Measurements from ENCODE around the gene MYLK4.

The MYLK4 gene

DNA sequence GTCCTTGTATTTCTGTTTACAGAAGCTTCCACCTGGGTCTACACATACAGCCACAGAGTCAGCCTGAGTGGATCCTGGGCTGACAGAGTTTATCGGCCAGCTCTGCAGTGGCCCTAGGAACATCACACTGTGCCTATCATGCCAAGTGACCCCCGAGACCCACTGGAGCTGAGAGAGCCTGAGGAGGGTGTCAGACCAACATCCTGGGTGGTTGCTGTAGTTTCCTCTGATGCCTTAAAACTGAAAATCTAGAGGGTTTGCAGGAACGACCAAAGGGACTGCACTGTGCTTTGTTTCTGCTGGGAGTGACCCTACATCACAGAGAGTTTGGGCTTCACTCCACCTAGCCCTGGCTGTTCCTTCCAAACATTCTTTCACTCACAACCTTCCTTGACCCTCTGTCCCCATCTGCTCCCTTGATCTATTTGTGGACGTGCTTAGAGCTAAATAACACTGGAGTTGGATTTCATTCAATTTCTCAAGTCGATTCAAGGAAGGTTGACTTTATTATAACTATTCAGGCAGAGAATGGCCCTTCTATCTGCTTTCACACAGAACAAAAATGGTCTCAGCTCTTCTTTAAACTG is 18.1 kb downstream of the MYLK4 start:
- DNase-seq = no peak

DNA sequence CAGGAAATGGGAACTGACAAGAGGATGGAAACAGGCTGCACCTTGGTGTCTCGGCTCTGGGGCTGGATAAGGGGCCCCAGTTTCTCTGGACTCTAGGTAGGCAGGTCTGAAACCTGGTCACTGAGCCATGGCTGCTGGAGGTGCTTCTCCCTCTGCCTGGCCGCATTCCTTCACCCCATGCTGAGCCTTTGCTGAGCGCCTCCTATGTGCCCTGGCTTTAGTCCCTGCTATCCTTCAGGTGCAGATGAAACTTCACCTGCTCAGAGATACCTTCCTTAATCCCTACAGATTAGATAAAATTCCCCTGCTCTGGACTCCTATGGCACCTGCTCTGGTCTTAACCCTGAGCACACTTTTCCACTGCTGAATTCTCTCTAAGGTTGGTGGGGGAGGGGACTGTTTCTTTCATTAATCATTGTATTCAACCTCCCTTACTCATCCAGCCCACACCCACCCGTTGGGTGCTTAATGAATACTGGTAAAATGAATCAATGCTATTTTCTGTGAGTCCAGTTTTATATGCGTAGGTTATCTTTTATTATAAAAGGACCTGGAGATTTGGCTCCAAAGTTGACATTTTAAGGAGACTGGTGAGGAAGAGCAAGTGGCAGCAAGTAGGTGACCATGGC is 19.3 kb downstream of the MYLK4 start:
- DNase-seq = no peak

DNA sequence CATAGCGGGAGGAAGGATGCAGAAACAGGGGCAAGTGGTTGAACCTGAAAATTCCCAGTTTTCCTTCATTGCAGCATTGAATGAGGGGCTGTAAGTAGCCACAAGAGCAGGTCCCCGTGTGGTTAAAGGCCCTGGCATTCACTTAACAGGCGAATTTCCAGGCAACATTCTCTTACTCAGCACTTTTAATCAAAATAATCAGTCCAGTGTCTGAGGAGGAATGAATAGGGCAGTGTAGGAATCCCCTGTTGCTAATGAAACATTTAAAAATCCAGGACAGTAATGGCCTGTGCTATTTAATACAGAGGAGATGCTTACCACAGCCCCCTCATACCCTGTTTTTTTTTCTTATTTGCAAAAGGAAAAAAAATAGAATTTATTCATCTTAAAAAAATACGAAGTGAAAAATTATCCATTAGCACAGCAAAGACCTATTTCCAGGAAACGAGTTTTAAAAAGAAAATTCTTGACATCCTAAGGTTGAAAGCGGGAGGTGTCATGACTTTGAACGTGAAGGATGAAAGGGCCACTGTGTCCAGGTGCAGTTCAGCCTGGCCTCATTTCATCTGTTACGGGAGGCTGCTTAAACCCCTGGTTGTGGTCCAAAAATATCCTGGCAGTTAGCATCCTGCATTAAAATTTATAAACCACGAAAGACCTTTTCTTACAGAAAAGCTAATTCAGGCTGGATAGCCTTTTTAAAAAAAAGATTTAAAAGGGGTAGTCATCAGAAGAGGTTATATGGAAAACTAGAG is 20.2 kb downstream of the MYLK4 start:
- DNase-seq = no peak

DNA sequence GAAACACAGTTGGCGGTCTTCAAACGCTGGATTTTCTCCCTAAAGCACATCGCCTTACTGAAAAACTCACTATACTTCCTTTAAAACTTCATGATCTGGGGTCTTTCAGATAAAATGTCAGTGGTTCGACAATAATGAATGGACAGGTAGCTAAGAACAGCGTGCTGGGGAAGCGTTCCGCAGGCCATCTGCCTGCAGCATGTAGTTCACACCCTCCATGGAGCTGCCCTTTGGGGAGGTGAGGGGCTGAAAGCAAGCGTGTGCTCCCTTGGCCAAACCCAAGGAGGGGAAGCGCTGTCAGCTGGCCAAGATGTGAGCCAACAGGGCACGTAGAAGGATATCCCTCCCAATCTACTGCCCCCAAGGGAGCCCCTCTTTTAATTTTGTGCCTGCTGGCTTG is 20.8 kb downstream of the MYLK4 start:
- no peak for DNase-seq

DNA sequence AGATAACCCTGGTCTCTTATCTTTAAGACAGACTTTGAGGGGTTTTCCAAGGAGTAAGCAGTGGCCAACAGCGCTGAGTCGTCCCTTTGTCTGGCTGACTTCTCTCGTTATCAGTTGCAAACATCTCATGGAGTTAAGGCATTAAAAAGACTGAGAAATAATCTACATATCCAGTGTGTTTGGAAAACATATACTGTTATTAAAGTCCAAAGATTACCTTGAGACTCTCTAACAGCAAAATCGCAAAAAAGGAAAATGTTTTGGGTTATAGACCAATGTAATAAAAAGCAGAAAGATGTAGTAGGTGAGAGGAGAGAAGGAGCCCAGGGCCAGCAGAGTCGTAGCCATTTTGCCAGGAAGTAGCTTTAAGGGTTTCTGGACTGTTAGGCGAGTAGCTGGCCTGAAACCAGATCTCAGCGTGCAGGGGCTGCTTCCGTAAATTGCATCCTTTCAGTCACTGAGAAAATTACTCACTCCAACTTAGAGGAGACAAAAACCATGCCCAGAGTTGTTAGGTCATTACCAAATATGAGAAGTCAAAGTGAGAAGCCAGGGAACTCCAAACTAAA is 24.6 kb downstream of the MYLK4 start:
- DNase-seq = no peak

DNA sequence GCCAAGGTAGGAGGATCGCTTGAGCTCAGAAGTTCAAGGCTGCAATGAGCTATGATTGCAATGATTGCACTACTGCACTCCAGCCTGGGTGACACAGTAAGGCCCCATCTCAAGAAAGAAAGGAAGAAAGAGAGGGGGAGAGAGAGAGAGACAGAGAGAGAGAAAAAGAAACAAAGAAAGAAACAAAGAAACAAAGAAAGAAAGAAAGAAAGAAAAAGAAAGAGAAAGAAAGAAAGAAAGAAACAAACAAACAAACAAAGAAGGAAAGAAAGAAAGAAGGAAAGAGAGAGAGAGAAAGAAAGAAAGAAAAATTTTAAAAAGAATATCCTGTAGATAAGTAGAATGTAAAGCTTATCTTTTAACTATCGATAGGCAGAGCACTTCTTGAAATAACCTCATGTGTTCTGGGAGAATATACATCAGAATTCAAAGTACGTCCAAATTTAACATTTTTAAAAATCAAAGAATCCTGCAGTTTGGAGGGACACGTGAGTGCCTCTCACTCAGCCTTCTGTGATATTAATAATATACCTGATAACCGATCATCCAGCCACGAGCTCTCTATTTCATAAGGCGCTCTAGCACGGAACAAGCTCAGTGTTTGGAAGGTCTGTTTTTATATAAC is 25.2 kb downstream of the MYLK4 start:
- DNase-seq = no peak

DNA sequence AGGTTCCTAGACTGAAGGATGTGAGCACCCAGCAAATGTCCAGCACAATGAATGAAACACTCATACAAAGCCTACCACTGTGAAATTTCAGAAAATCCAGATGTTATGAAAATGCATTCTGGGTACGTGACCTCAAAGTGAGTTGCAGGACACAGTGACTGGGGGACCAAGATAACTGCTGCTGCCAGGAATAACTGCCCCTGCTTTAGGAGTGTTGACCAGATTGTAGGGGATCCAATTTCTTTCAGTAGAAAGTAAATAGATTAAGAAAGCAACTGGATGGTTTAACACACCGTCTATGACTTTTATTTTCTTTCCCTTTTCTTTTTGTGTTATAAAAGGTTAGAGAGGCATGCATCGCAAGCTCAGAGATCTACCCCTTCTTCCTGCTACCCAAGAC is 29.5 kb downstream of the MYLK4 start:
- no peak for DNase-seq

DNA sequence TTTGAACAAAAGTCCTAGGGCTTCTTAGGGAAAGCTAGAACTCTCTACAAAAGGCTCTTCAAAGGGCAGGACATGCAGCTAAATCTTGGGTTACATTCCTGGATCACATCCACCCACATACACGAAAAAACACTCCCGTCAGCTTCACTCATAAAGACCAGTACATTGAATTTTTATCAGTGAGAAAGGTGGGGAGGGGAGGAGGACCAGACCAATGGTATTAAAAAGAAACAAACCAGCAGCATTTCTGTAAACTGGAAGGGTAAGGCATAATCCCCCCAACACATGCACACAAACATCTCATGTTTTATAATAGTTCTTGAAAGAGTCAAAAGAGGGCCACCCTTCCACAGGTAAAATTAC is 31.6 kb downstream of the MYLK4 start:
- no peak for DNase-seq

DNA sequence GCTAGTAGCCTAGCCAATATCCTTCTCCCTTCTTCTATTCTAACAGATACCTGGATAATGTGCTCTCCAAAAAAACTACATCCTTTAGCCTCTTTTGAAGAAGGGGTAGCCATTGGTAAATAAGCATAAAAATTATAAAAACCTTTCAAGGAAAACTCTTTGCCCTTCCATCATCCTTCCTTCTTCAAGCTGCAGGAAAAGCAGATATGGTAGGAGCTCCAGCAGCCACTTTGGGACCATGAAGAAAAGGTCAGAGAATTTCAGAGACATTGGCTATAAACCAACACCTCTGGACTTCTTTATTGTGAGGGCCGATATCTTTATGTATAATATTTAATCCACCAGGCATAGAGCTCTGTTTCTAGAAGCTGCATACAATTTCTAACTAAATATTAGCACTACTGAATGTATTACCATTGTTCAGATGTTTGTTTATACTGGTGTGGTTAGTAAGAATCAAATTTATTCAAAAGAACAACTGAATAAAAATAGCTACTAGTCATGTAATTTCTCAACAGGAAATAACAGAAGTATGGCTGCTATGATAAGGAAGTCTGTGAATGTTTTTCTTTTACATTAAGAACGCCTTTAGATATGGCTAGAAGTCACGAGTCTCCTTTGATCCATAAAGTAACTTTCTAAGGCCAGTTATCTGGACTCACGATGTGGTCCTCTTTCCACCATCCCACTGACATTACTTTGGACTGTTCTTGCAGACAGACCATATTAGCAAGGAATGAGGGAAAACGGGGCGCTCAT is 32.2 kb downstream of the MYLK4 start:
- no peak for DNase-seq

DNA sequence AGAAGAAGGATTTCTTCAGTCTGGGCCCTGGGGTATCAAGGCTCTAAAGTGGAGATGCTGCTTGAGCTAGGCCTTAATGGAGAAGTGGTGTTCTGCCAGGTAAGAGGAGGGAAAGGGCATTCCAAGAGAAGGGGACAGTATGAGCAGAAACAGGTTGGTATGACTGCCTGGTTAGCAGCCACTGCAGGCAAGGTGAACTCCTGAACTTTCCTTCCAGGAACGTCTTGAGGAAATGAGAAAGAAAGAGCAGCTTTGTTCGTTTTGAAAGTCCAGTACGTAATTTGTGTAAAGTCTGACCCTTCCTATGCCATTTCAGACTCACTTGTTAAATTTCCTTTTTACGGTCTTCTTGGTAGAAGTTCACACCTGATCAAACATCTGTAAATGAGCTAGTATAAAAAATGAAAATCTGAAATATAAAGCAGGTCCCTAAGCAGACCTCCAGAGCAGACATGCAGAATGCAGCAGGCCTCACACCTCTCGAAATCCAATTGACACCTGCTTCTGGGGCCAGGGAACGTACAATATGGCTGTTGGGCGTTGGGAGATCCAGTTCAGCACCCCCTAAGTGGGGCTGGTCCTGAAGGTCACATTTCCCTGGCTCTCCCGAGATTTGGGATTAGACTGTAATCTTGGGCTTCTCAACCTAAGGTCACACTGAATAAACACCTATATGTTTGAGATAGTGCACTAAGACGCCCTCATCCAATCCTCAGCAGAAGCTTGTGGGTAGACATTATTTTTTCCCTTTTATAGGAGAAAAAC is 33.6 kb downstream of the MYLK4 start:
- DNase-seq = no peak

DNA sequence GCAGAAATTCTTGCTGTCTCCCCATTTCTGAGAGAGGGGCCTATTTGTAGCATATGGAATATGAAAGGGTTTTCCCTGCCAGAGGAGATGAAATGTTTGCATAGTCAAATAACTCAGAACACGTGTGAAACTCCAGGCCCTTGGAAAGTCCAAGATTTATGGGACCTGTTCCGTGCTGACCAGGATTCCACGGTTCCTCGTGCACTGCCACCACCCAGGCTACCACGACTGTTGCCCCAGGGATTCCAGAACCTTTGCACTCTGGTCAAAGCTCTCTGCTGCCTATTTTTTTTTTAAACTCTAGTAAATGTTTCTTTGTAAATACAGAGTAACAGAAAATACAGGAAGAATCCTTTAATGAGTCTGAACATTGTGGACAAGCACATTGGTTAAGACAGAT is 35.0 kb downstream of the MYLK4 start:
- no peak for DNase-seq

DNA sequence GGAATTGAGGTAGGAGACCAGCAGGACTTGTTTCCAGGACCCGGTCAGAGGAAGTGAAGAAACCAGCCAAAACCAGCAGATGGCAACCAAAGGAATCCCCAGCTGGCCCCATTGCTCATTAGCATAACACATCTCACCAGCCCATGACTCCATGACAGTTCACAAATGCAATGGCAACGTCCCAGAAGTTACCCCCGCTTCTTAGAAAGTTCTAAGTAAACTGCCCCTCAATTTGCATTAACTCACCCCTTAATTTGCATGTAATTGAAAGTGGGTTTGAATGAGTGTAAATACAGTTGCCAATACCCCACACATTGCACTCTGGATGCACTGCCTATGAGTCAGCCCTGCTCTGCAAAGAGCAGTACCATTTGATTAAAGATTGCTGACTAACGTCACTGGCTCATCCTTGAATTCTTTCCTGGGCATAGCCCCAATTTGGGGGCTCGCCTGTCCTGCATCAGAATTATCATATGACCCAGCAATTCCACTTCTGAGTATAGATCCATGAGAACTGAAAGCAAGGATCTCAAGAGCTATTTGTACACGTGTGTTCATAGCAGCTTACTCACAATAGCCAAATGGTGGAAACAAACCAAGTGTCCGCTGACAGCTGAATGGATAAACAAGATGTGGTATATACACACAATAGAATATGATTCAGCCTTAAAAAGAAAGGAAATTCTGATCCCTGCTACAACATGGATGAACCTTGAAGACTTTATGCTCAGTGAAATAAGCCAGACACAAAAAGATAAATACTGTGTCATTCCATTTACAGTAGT is 36.4 kb downstream of the MYLK4 start:
- no peak for DNase-seq

DNA sequence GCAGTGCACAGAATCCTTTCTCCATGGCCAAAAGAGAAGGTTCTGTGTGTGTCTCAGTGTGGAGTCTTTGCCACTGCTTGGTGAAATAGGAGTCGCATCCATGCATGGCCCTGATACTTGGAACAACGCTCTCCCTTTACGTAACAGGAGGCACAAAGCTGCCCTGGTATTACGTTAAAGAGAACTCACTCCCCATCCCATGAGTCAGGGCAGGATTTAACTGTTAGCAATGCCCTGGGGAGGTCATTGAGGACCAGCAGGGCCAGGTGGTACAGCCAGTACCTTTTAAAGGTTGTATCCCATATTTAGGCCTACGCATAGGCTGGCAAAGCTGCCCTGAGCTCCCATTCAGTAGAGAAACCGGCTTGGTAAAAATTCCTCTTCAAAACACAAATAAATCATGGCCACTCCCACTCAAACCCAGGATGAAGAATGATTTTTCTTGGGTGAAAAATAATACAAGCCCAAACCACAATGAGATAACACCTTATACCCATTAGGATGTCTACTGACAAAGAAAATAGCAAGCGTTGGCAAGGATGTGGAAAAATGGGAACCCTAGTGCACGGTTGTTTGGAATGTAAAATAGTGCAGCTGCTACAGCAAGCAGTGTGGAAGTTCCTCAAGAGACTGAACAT is 37.1 kb downstream of the MYLK4 start:
- DNase-seq = no peak

DNA sequence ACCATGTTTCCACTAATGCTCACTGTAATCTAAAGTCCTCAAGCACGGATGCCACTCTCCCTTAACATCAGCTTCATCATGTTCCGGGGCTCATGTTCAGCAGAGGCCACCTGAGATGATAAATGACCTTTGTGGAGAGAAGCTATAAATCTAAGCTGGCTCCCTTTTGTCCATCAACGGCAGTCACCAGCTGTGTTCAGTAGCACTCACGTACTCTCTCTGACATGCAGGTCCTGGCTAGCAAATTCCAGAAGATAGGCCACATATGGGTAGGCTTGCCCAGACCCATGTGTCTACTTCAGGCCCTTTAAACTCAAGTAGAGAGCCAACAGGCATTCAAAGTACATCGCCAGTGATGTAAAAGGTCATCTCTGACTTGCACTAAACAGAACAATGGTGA is 38.6 kb downstream of the MYLK4 start:
- no peak for DNase-seq

DNA sequence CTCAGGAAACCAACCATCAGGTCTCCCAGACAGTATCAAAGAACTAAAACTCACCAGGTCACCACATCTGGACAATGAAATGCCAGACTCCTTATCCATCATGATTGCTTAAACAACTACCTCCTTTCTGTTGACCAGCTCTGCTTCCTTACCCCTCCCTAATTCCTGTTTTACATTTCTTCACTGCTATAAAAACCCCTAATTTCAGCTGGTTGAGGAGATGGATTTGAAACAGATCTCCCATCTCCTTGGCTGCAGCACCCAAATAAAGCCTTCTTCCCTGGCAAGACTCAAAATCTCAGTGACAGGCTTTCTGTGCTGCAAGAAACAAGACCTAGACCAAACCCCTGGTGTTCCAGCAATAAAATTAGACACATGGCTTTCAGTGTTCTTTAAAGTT is 40.3 kb downstream of the MYLK4 start:
- DNase-seq = no peak

DNA sequence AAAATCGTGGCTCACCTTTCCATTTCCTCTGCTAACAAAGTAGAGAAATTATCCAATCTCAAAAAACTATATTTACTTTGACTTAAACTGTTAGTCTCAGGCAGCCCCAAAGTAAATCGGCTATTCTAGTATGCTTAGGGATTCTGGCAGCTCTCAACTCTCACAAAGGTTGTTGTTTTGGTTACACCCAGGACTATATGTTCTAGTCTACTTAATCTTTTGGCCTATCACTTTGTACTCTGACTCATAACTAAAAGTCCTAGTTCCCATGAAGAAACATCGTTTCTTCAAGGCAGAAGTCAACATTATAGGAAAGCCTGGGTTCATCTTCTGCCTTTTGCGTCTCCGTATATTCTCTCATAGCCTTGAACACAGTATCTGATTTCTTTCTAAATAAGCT is 42.3 kb downstream of the MYLK4 start:
- DNase-seq = no peak

DNA sequence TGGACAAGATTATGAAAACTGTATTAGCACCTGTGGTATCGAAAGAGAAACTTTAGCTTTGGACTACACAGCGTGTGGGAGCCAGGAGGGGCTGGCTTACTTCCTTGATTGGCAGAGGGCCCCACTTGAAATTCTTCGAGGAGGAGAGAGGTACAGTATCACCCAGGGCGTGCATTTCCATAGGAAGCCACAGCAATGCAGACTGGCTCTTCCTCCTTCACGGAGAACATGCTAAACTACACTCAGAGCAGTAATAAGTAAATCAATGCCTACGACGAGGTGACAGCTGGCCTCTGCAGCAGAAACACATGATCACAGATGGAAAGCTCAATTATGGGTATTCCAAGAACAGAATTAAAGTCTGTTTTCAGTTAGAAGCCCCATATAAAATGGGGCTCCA is 44.2 kb downstream of the MYLK4 start:
- no peak for DNase-seq

DNA sequence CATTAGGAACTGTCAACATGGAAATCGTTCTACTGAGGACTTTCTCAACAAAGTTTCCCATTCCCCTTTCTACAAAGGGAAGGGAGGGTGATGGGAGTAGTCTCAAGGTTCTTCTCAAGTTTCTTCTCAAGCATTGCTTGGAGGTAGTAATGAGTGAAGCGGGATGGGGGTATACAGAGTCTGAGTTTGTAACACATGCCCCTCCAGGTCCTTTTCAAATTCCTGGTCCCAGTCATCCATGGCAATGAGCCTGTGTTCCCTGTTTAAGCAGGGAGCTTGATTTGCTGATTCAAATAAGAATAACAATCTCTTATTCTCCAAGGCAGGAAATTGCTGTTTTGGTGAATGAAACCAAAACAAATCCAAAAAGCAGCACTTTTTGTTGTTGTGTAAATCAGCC is 45.5 kb downstream of the MYLK4 start:
- DNase-seq = no peak

DNA sequence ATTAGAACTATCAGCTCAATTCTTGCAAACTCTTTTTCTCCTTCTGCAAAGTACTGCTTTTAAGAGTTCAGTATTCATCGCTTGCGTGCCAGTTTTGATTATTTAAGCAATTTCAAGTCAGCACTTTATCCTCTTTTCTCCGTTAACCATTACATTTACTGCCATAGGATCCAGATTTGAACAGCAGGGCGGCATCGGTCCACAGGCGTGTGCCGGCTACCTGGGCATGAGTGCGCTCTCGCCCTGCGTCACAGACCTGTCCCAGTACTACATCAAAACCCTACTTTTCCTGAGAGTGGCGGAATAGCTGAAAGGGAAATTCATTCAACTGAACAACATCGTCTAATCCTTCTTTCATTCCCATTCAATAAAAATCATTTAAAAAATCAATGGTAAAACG is 53.4 kb downstream of the MYLK4 start:
- no peak for DNase-seq

DNA sequence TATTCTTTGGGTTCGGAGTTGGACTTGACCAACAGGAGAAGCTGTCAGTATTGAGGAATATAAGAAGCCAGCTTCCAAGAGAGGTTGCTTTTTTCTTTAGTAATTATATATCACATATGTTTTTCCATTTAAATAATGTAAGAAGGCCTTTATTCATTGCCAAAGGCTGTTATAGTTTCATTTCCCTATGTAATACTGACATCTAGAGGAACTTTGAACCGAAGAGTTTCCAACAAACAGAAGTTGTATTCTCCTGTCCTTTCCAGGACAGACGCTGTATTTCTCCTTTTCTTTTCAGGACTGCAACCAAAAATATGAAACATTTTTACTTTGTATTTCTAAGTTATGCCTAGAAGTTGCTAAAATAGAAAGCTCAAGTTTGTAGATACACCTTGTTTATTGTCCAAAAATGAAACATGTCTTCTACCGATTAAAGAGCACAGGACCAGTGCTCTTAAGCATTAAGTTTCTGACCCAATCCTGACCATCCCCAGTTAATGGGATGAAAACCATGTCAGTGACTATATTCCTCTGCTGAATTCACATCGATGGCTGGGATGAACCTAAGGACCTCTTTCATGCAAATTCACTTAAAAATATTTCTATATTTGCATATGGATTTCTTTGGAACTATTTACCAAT is 55.1 kb downstream of the MYLK4 start:
- no peak for DNase-seq
